ENCODE results near the gene CCDC149.

The CCDC149 gene

GRCh38 chr4:24807611-24808010 lies 105.2 kb downstream of the CCDC149 start:
- no peak overlapping the region for H3K27ac ChIP-seq (replicated peaks)
- no peak overlapping the region for H3K4me3 ChIP-seq (replicated peaks; ENCODE audit: insufficient read depth, low read length)
- TF ChIP-seq SPI1 (IDR thresholded peaks at IDR 0.05; ENCODE audit: borderline replicate concordance, low read depth) (no peak), REST (IDR thresholded peaks at IDR 0.05; ENCODE audit: insufficient replicate concordance, low read depth) (no peak), CTCF (IDR thresholded peaks at IDR 0.05; ENCODE audit: insufficient read depth, low read length) (no peak), GABPA (IDR thresholded peaks at IDR 0.05; ENCODE audit: low read depth) (no peak), POLR2AphosphoS5 (IDR thresholded peaks at IDR 0.05; ENCODE audit: low read depth) (no peak)
- no peaks in the 10 kb centered on the region for H3K27me3 ChIP-seq (ENCODE audit: insufficient read depth, poor library complexity, severe bottlenecking)
- DNase-seq (ENCODE audit: low read depth in 1 of 2, low spot score in 1 of 2) = no peak

- H3K27me3 ChIP-seq (ENCODE audit: insufficient read depth, poor library complexity, severe bottlenecking) = no peaks in the 10 kb centered on the region
- no peak overlapping the region for H3K27ac ChIP-seq (replicated peaks)
- TF ChIP-seq SPI1 (IDR thresholded peaks at IDR 0.05; ENCODE audit: borderline replicate concordance, low read depth) (no peak), POLR2AphosphoS5 (IDR thresholded peaks at IDR 0.05; ENCODE audit: low read depth) (no peak), REST (IDR thresholded peaks at IDR 0.05; ENCODE audit: insufficient replicate concordance, low read depth) (no peak), GABPA (IDR thresholded peaks at IDR 0.05; ENCODE audit: low read depth) (no peak), CTCF (IDR thresholded peaks at IDR 0.05; ENCODE audit: insufficient read depth, low read length) (no peak)
- DNase-seq (ENCODE audit: low read depth in 1 of 2, low spot score in 1 of 2) = no peak
- no peak overlapping the region for H3K4me3 ChIP-seq (replicated peaks; ENCODE audit: insufficient read depth, low read length)
These were observed 106.4 kb downstream of the CCDC149 start for GRCh38 chr4:24806206-24806990.

GRCh38 chr4:24805566-24805965 lies 107.3 kb downstream of the CCDC149 start:
- TF ChIP-seq CTCF (IDR thresholded peaks at IDR 0.05; ENCODE audit: insufficient read depth, low read length) = no peak
- no peak for TF ChIP-seq SPI1 (IDR thresholded peaks at IDR 0.05; ENCODE audit: borderline replicate concordance, low read depth)
- no peak for TF ChIP-seq POLR2AphosphoS5 (IDR thresholded peaks at IDR 0.05; ENCODE audit: low read depth)
- no peak for TF ChIP-seq REST (IDR thresholded peaks at IDR 0.05; ENCODE audit: insufficient replicate concordance, low read depth)
- no peak for TF ChIP-seq GABPA (IDR thresholded peaks at IDR 0.05; ENCODE audit: low read depth)
- no peak for DNase-seq (ENCODE audit: low read depth in 1 of 2, low spot score in 1 of 2)
- H3K27me3 ChIP-seq (ENCODE audit: insufficient read depth, poor library complexity, severe bottlenecking) = peaks cover 7% of the 10 kb centered on the region
- H3K4me3 ChIP-seq (replicated peaks; ENCODE audit: insufficient read depth, low read length) = no peak overlapping the region
- H3K27ac ChIP-seq (replicated peaks) = no peak overlapping the region
